Karpas-422 (cell line): ENCODE measurements around the gene SYT2. TPM values are rescaled to one million over a fixed set of nuclear protein-coding genes. Genes with fewer than 3 reads are reported as not detected.
"Not testable (repeated sequence)": the region's sequence is repeated elsewhere in the genome, so short reads cannot be mapped to it uniquely, and the experiment has no call there.

Experiments used
- DNase-seq: peaks from one replicate; pipeline ENCODE4 v3.0.0-alpha.2; 2015
- H2AFZ ChIP-seq: fragments of 200-600 bp; sonication (generic); 2 replicates; pipeline ENCODE4 v1.6.1; 2014; ENCODE audit warnings: antibody characterized with exemption, low read length, mixed read lengths
- H3K27ac ChIP-seq: fragments of 200-600 bp; sonication (generic); 2 replicates; pipeline ENCODE4 v1.5.1; 2014; ENCODE audit warnings: mild to moderate bottlenecking, low read length, moderate library complexity
- H3K27me3 ChIP-seq: fragments of 200-600 bp; sonication (generic); 2 replicates; pipeline ENCODE4 v1.6.1; 2014; ENCODE audit warnings: low read length, mixed read lengths
- H3K36me3 ChIP-seq: fragments of 200-600 bp; sonication (generic); 2 replicates; pipeline ENCODE4 v1.6.1; 2014; ENCODE audit warnings: low read length, mixed read lengths; ENCODE audit not compliant: insufficient read depth
- H3K4me1 ChIP-seq: fragments of 200-600 bp; sonication (generic); 2 replicates; pipeline ENCODE4 v1.6.1; 2014; ENCODE audit warnings: mild to moderate bottlenecking, low read length, mixed read lengths
- H3K4me2 ChIP-seq: fragments of 200-600 bp; sonication (generic); 2 replicates; pipeline ENCODE4 v1.6.1; 2014; ENCODE audit warnings: low read length, low read depth, mild to moderate bottlenecking; ENCODE audit not compliant: poor library complexity, severe bottlenecking
- H3K4me3 ChIP-seq: fragments of 200-600 bp; sonication (generic); 2 replicates; pipeline ENCODE4 v1.5.1; 2014; ENCODE audit warnings: mild to moderate bottlenecking, antibody characterized with exemption, low read length, mixed read lengths
- H3K79me2 ChIP-seq: fragments of 200-600 bp; sonication (generic); 2 replicates; pipeline ENCODE4 v1.6.1; 2014; ENCODE audit warnings: mild to moderate bottlenecking, low read length, mixed read lengths
- H3K9ac ChIP-seq: fragments of 200-600 bp; sonication (generic); 2 replicates; pipeline ENCODE4 v1.6.0; 2014; ENCODE audit warnings: low read length
- H3K9me2 ChIP-seq: fragments of 200-600 bp; sonication (generic), shearing (Covaris generic); replicated peaks from 2 replicates; pipeline ENCODE4 v1.6.0; 2014; ENCODE audit warnings: mild to moderate bottlenecking, low read length, moderate library complexity; ENCODE audit not compliant: insufficient read depth
- H3K9me3 ChIP-seq: fragments of 300-700, 200-600 bp; sonication (generic); 2 replicates; pipeline ENCODE4 v1.6.1; 2014; ENCODE audit warnings: low read length, mixed read lengths
- H4K20me1 ChIP-seq: fragments of 200-600 bp; sonication (generic); 2 replicates; pipeline ENCODE4 v1.6.1; 2014; ENCODE audit warnings: mild to moderate bottlenecking, antibody characterized with exemption, low read length, low read depth; ENCODE audit not compliant: insufficient read depth
- total RNA-seq: library from RNA; depleted of rRNA; stranded (reverse); fragments of >200 nt; shearing (Covaris generic); gene quantifications from 2 replicates; pipeline ENCODE4 v1.2.3, GENCODE V29; 2014; ENCODE audit warnings: low replicate concordance

The SYT2 gene
- total RNA-seq, 1 experiment from 2014 or later = not detected

GRCh38 chr1:202642212-202642611 lies 68.0 kb downstream of the SYT2 start:
- Histone ChIP-seq H3K79me2 (no peaks in the 10 kb centered on the region), H3K9me2 (no peaks in the 10 kb centered on the region), H3K27ac (no peak overlapping the region), H4K20me1 (no peaks in the 10 kb centered on the region), H3K9ac (no peak overlapping the region), H3K4me2 (no peak overlapping the region), H3K4me3 (no peak overlapping the region), H3K27me3 (no peaks in the 10 kb centered on the region), H3K36me3 (no peaks in the 10 kb centered on the region), H2AFZ (no peak overlapping the region), H3K4me1 (no peaks in the 10 kb centered on the region), H3K9me3 (no peaks in the 10 kb centered on the region)
- DNase-seq = no peak

- H4K20me1 ChIP-seq = no peaks in the 10 kb centered on the region
- H3K27me3 ChIP-seq = no peaks in the 10 kb centered on the region
- no peak overlapping the region for H2AFZ ChIP-seq
- no peak overlapping the region for H3K4me2 ChIP-seq
- no peaks in the 10 kb centered on the region for H3K9me3 ChIP-seq
- no peak for DNase-seq
- H3K79me2 ChIP-seq = no peaks in the 10 kb centered on the region
- H3K9ac ChIP-seq = no peak overlapping the region
- no peaks in the 10 kb centered on the region for H3K36me3 ChIP-seq
- H3K4me1 ChIP-seq = no peaks in the 10 kb centered on the region
- no peak overlapping the region for H3K27ac ChIP-seq
- H3K9me2 ChIP-seq = no peaks in the 10 kb centered on the region
- H3K4me3 ChIP-seq = no peak overlapping the region
Measured at GRCh38 chr1:202639500-202639899, 70.8 kb downstream of the SYT2 start.

GRCh38 chr1:202638701-202639305 lies 71.5 kb downstream of the SYT2 start:
- H3K9ac ChIP-seq, H4K20me1 ChIP-seq, DNase-seq, H3K36me3 ChIP-seq, H2AFZ ChIP-seq, H3K4me3 ChIP-seq, H3K9me3 ChIP-seq, H3K27ac ChIP-seq, H3K79me2 ChIP-seq, H3K4me2 ChIP-seq, H3K9me2 ChIP-seq, H3K27me3 ChIP-seq, H3K4me1 ChIP-seq: not testable (repeated sequence)

- Histone ChIP-seq H2AFZ (no peak overlapping the region), H3K4me2 (no peak overlapping the region), H4K20me1 (no peaks in the 10 kb centered on the region), H3K79me2 (no peaks in the 10 kb centered on the region), H3K4me1 (no peaks in the 10 kb centered on the region), H3K9ac (no peak overlapping the region), H3K27ac (no peak overlapping the region), H3K4me3 (no peak overlapping the region), H3K36me3 (no peaks in the 10 kb centered on the region), H3K9me3 (no peaks in the 10 kb centered on the region), H3K9me2 (no peaks in the 10 kb centered on the region), H3K27me3 (no peaks in the 10 kb centered on the region)
- no peak for DNase-seq
Measured at GRCh38 chr1:202638019-202638700, 72.1 kb downstream of the SYT2 start.

GRCh38 chr1:202637321-202638018 lies 72.8 kb downstream of the SYT2 start:
- H3K27ac ChIP-seq, H3K9me2 ChIP-seq, H3K27me3 ChIP-seq, H3K9ac ChIP-seq, H3K79me2 ChIP-seq, H2AFZ ChIP-seq, H4K20me1 ChIP-seq, DNase-seq, H3K36me3 ChIP-seq, H3K4me3 ChIP-seq, H3K4me1 ChIP-seq, H3K9me3 ChIP-seq, H3K4me2 ChIP-seq: not testable (repeated sequence)

GRCh38 chr1:202636171-202636570 lies 74.1 kb downstream of the SYT2 start:
- not testable (repeated sequence) for H3K4me2 ChIP-seq, H3K9ac ChIP-seq, H3K4me1 ChIP-seq, H3K4me3 ChIP-seq, H2AFZ ChIP-seq, H3K27ac ChIP-seq, DNase-seq, H3K36me3 ChIP-seq, H3K9me3 ChIP-seq, H3K27me3 ChIP-seq, H3K79me2 ChIP-seq, H3K9me2 ChIP-seq, H4K20me1 ChIP-seq

- no peaks in the 10 kb centered on the region for H3K36me3 ChIP-seq
- no peak overlapping the region for H3K4me3 ChIP-seq
- no peaks in the 10 kb centered on the region for H3K9me3 ChIP-seq
- no peak overlapping the region for H3K9ac ChIP-seq
- no peaks in the 10 kb centered on the region for H4K20me1 ChIP-seq
- H3K9me2 ChIP-seq = no peaks in the 10 kb centered on the region
- H3K27ac ChIP-seq = no peak overlapping the region
- H3K4me1 ChIP-seq = no peaks in the 10 kb centered on the region
- no peak overlapping the region for H3K4me2 ChIP-seq
- no peaks in the 10 kb centered on the region for H3K27me3 ChIP-seq
- no peaks in the 10 kb centered on the region for H3K79me2 ChIP-seq
- no peak for DNase-seq
- H2AFZ ChIP-seq = no peak overlapping the region
Measured at GRCh38 chr1:202632241-202632640, 78.0 kb downstream of the SYT2 start.

- no peak overlapping the region for H3K4me3 ChIP-seq
- H3K9me2 ChIP-seq = no peaks in the 10 kb centered on the region
- no peak for DNase-seq
- no peaks in the 10 kb centered on the region for H3K4me1 ChIP-seq
- H3K79me2 ChIP-seq = no peaks in the 10 kb centered on the region
- no peaks in the 10 kb centered on the region for H3K9me3 ChIP-seq
- H3K27me3 ChIP-seq = no peaks in the 10 kb centered on the region
- H3K4me2 ChIP-seq = no peak overlapping the region
- no peak overlapping the region for H3K27ac ChIP-seq
- H4K20me1 ChIP-seq = no peaks in the 10 kb centered on the region
- no peaks in the 10 kb centered on the region for H3K36me3 ChIP-seq
- no peak overlapping the region for H2AFZ ChIP-seq
- H3K9ac ChIP-seq = no peak overlapping the region
Measured at GRCh38 chr1:202631076-202631923, 79.0 kb downstream of the SYT2 start.
